ENCODE results near the gene ATG9A.

DNA sequence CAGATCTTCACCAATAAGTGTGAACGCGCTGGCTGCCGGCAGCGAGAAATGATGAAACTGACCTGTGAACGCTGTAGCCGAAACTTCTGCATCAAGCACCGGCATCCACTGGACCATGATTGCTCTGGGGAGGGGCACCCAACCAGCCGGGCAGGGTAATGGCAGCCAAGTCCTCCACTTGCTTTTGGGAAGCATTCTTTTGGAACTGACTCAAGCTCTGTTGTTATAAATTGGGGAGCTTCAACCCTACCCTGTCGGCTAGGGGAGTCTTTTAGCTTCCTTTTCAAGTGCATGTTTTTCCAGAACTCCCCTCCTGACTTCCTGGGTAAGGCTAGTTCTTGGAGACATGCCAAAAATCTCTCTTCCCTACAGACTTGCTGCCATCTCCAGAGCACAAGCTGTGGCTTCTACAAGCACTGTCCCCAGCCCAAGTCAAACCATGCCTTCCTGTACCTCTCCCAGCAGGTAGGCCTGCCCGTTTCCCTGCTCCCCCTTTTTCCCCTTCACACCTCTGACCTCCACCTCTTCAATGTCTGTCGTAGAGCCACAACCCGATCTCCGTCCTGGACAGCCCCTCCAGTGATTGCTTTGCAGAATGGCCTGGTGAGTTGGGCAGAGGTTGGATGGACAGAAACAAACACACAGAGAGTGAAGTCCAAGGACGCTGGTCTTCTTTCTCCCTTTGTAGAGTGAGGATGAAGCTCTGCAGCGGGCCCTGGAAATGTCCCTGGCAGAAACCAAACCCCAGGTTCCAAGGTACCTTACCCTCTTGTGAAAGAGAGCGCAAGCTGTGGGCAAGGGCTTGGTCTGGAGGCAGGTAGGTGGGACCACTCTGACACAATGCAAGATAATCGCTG lies 21.3 kb downstream of the ATG9A start:
- TF ChIP-seq, protein P1, sequence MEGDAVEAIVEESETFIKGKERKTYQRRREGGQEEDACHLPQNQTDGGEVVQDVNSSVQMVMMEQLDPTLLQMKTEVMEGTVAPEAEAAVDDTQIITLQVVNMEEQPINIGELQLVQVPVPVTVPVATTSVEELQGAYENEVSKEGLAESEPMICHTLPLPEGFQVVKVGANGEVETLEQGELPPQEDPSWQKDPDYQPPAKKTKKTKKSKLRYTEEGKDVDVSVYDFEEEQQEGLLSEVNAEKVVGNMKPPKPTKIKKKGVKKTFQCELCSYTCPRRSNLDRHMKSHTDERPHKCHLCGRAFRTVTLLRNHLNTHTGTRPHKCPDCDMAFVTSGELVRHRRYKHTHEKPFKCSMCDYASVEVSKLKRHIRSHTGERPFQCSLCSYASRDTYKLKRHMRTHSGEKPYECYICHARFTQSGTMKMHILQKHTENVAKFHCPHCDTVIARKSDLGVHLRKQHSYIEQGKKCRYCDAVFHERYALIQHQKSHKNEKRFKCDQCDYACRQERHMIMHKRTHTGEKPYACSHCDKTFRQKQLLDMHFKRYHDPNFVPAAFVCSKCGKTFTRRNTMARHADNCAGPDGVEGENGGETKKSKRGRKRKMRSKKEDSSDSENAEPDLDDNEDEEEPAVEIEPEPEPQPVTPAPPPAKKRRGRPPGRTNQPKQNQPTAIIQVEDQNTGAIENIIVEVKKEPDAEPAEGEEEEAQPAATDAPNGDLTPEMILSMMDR (IDR thresholded peaks at IDR 0.05), result no peak
- no peak for TF ChIP-seq EZH2 (IDR thresholded peaks at IDR 0.05; ENCODE audit: borderline replicate concordance, insufficient read depth, low read depth, low read length, poor library complexity, severe bottlenecking)
